HL-60 (cell line): ENCODE data around the gene IQSEC3.

Source experiments
- GABPA ChIP-seq: IDR thresholded peaks from 2 replicates; pipeline ENCODE4 v1.6.1; 2012; ENCODE audit warnings: low read depth
- POLR2AphosphoS5 ChIP-seq: IDR thresholded peaks from 2 replicates; pipeline ENCODE4 v1.6.1; 2012; ENCODE audit warnings: low read depth
- SPI1 ChIP-seq: IDR thresholded peaks from 2 replicates; pipeline ENCODE4 v1.6.1; 2012; ENCODE audit warnings: low read depth, mild to moderate bottlenecking, borderline replicate concordance
- TF ChIP-seq, protein P1 (sequence below): IDR thresholded peaks from one replicate; pipeline ENCODE4 v1.5.1; 2011; ENCODE audit warnings: low read length, control low read depth, inconsistent platforms; ENCODE audit not compliant: insufficient read depth
- TF ChIP-seq, protein P2 (sequence below): IDR thresholded peaks from 2 replicates; pipeline ENCODE4 v1.6.1; 2012; ENCODE audit warnings: low read depth; ENCODE audit not compliant: insufficient replicate concordance

DNA sequence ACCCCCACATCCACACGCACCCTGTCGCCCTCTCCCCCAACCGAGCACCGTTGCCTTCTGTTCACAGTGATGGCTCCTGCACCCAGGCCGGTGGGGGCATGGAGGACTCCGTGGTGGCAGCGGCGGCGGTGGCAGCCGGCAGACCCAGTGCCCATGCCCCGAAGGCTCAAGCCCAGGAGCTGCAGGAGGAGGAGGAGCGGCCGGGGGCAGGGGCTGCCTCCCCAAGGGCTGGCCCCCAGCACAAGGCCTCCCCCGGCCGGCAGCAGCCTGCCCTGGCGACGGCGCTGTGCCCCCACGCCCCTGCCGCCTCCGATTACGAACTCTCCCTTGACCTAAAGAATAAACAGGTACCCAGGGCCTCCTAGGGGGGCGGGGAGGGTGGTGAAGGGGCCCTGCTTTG lies 59.0 kb downstream of the IQSEC3 start:
- TF ChIP-seq, protein P1, sequence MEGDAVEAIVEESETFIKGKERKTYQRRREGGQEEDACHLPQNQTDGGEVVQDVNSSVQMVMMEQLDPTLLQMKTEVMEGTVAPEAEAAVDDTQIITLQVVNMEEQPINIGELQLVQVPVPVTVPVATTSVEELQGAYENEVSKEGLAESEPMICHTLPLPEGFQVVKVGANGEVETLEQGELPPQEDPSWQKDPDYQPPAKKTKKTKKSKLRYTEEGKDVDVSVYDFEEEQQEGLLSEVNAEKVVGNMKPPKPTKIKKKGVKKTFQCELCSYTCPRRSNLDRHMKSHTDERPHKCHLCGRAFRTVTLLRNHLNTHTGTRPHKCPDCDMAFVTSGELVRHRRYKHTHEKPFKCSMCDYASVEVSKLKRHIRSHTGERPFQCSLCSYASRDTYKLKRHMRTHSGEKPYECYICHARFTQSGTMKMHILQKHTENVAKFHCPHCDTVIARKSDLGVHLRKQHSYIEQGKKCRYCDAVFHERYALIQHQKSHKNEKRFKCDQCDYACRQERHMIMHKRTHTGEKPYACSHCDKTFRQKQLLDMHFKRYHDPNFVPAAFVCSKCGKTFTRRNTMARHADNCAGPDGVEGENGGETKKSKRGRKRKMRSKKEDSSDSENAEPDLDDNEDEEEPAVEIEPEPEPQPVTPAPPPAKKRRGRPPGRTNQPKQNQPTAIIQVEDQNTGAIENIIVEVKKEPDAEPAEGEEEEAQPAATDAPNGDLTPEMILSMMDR: no peak
- TF ChIP-seq, protein P2, sequence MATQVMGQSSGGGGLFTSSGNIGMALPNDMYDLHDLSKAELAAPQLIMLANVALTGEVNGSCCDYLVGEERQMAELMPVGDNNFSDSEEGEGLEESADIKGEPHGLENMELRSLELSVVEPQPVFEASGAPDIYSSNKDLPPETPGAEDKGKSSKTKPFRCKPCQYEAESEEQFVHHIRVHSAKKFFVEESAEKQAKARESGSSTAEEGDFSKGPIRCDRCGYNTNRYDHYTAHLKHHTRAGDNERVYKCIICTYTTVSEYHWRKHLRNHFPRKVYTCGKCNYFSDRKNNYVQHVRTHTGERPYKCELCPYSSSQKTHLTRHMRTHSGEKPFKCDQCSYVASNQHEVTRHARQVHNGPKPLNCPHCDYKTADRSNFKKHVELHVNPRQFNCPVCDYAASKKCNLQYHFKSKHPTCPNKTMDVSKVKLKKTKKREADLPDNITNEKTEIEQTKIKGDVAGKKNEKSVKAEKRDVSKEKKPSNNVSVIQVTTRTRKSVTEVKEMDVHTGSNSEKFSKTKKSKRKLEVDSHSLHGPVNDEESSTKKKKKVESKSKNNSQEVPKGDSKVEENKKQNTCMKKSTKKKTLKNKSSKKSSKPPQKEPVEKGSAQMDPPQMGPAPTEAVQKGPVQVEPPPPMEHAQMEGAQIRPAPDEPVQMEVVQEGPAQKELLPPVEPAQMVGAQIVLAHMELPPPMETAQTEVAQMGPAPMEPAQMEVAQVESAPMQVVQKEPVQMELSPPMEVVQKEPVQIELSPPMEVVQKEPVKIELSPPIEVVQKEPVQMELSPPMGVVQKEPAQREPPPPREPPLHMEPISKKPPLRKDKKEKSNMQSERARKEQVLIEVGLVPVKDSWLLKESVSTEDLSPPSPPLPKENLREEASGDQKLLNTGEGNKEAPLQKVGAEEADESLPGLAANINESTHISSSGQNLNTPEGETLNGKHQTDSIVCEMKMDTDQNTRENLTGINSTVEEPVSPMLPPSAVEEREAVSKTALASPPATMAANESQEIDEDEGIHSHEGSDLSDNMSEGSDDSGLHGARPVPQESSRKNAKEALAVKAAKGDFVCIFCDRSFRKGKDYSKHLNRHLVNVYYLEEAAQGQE: no peak
- TF ChIP-seq POLR2AphosphoS5 (no peak), SPI1 (no peak), GABPA (no peak)
